Natural killer cell (primary cell): ENCODE measurements around the gene NIPBL. TPM values are rescaled to one million over a fixed set of nuclear protein-coding genes. Genes with fewer than 3 reads are reported as not detected.

ENCODE experiments used
- ATAC-seq, 3 donors: fragments of 150-1000 bp in 2 of 3; fragments of 200-7000 bp in 1 of 3; cut with Tn5 transposase; 1 replicate in 1 of 3; 2 replicates in 2 of 3; pipeline ENCODE4 v1.10.0; 2021; ENCODE audit warnings: mild to moderate bottlenecking in 2 of 3, moderate library complexity in 2 of 3
- DNase-seq, 2 donors: peaks; one replicate each; pipeline versions ENCODE4 v3.0.0 to v3.0.0-alpha.2; 2013 to 2021; ENCODE audit warnings: mixed read lengths in 1 of 2
- H3K27ac ChIP-seq: one replicate; pipeline ENCODE4 v1.5.1; 2013; ENCODE audit warnings: mild to moderate bottlenecking, low read length
- H3K27me3 ChIP-seq: one replicate; pipeline ENCODE4 v1.6.1; 2013; ENCODE audit warnings: low read length; ENCODE audit not compliant: control insufficient read depth, insufficient read depth
- H3K36me3 ChIP-seq: one replicate; pipeline ENCODE4 v1.6.1; 2013; ENCODE audit warnings: low read length; ENCODE audit not compliant: control insufficient read depth, insufficient read depth
- H3K4me1 ChIP-seq: one replicate; pipeline ENCODE4 v1.6.1; 2013; ENCODE audit warnings: low read length; ENCODE audit not compliant: control insufficient read depth, insufficient read depth
- H3K4me3 ChIP-seq: one replicate; pipeline ENCODE4 v1.5.1; 2013; ENCODE audit warnings: low read length
- H3K9me3 ChIP-seq: one replicate; pipeline ENCODE4 v1.6.1; 2013; ENCODE audit warnings: low read length; ENCODE audit not compliant: control insufficient read depth, insufficient read depth
- H3K27ac Mint-ChIP-seq, 2 donors: one replicate each; pipeline ENCODE4 v1.8.0; 2022; ENCODE audit warnings: mild to moderate bottlenecking in 2 of 2, mixed read lengths in 2 of 2, moderate library complexity in 1 of 2
- H3K27me3 Mint-ChIP-seq, 2 donors: one replicate each; pipeline ENCODE4 v1.8.0; 2022; ENCODE audit warnings: low read depth in 2 of 2, mixed read lengths in 2 of 2
- H3K36me3 Mint-ChIP-seq: one replicate; pipeline ENCODE4 v1.8.0; 2022; ENCODE audit warnings: mixed read lengths
- H3K4me1 Mint-ChIP-seq, 2 donors: one replicate each; pipeline ENCODE4 v1.8.0; 2022; ENCODE audit warnings: mixed read lengths in 2 of 2
- H3K4me3 Mint-ChIP-seq: one replicate; pipeline ENCODE4 v1.8.0; 2022; ENCODE audit warnings: mild to moderate bottlenecking, moderate library complexity, mixed read lengths
- H3K9me3 Mint-ChIP-seq, 2 donors: one replicate each; pipeline ENCODE4 v1.8.0; 2022; ENCODE audit warnings: mixed read lengths in 2 of 2
- CTCF ChIP-seq: fragments of 200-600 bp; IDR thresholded peaks from one replicate; pipeline ENCODE4 v1.8.0; 2022; ENCODE audit warnings: antibody characterized with exemption
- whole genome bisulfite sequencing: methylation state at CpG from one replicate; pipeline ENCODE4 v1.1.7; 2013; ENCODE audit warnings: missing lambda C conversion rate; ENCODE audit not compliant: insufficient coverage; 5-methylcytosine and 5-hydroxymethylcytosine counted together
- intact Hi-C: fragments of 100-400 bp; cut with micrococcal nuclease; formaldehyde crosslinking; loops from one replicate; pipeline ENCODE4 v1.14.2; 2022
- total RNA-seq, 4 donors: library from RNA; stranded (reverse); fragments of 120-200 nt in 1 of 4; gene quantifications; one replicate each; pipeline versions ENCODE4 v1.2.3 to v1.2.4, GENCODE V29; 2013 to 2022

NIPBL gene
- total RNA-seq, 3 donors from 2014 or later (not counting 1 experiment from before 2014, with no cell fraction given), result 137 to 153 (median 145) TPM

- H3K27ac ChIP-seq, result no peak overlapping the region
- peaks cover 11% of the 10 kb centered on the region for H3K36me3 Mint-ChIP-seq
- no peaks in the 10 kb centered on the region for H3K27me3 ChIP-seq
- DNase-seq, result no peak
- TF ChIP-seq CTCF, result no peak
- no peaks in the 10 kb centered on the region for H3K27me3 Mint-ChIP-seq
- H3K27ac Mint-ChIP-seq, result no peak overlapping the region
- no peak for ATAC-seq
- H3K9me3 ChIP-seq, result no peaks in the 10 kb centered on the region
- no peak overlapping the region for H3K4me3 Mint-ChIP-seq
- H3K4me1 ChIP-seq, result no peaks in the 10 kb centered on the region
- intact Hi-C loops, result no loop called here
- peaks cover 53% of the 10 kb centered on the region for H3K36me3 ChIP-seq
- H3K4me3 ChIP-seq, result no peak overlapping the region
- no peaks in the 10 kb centered on the region for H3K4me1 Mint-ChIP-seq
- no peaks in the 10 kb centered on the region for H3K9me3 Mint-ChIP-seq
These were observed 137.8 kb downstream of the NIPBL start for GRCh38 chr5:37014321-37014720.

- peaks cover 57% of the 10 kb centered on the region for H3K36me3 ChIP-seq
- Mint-ChIP-seq H3K27ac (no peak overlapping the region), H3K27me3 (no peaks in the 10 kb centered on the region), H3K4me1 (no peaks in the 10 kb centered on the region), H3K36me3 (peaks cover 13% of the 10 kb centered on the region), H3K4me3 (no peak overlapping the region), H3K9me3 (no peaks in the 10 kb centered on the region)
- no CpG with 5 or more reads among the region's 2 CpGs for WGBS
- no peaks in the 10 kb centered on the region for H3K27me3 ChIP-seq
- TF ChIP-seq CTCF, result no peak
- H3K4me1 ChIP-seq, result no peaks in the 10 kb centered on the region
- intact Hi-C loops, result no loop called here
- no peak overlapping the region for H3K4me3 ChIP-seq
- H3K9me3 ChIP-seq, result no peaks in the 10 kb centered on the region
- H3K27ac ChIP-seq, result no peak overlapping the region
- no peak for ATAC-seq
- DNase-seq, result no peak
These were observed 139.5 kb downstream of the NIPBL start for GRCh38 chr5:37015795-37016666.

- no peaks in the 10 kb centered on the region for H3K27me3 Mint-ChIP-seq
- TF ChIP-seq CTCF, result no peak
- H3K9me3 ChIP-seq, result no peaks in the 10 kb centered on the region
- no peak overlapping the region for H3K27ac Mint-ChIP-seq
- H3K36me3 ChIP-seq, result peaks cover 59% of the 10 kb centered on the region
- H3K27ac ChIP-seq, result no peak overlapping the region
- H3K4me1 ChIP-seq, result no peaks in the 10 kb centered on the region
- DNase-seq, result no peak
- WGBS, result 100% methylated on average over 1 of the region's 1 CpG
- no peaks in the 10 kb centered on the region for H3K4me1 Mint-ChIP-seq
- intact Hi-C loops, result no loop called here
- no peak overlapping the region for H3K4me3 ChIP-seq
- no peak overlapping the region for H3K4me3 Mint-ChIP-seq
- ATAC-seq, result no peak
- H3K9me3 Mint-ChIP-seq, result no peaks in the 10 kb centered on the region
- H3K36me3 Mint-ChIP-seq, result peaks cover 12% of the 10 kb centered on the region
- H3K27me3 ChIP-seq, result no peaks in the 10 kb centered on the region
These were observed 152.3 kb downstream of the NIPBL start for GRCh38 chr5:37028910-37029309.

GRCh38 chr5:37029436-37029835, 152.9 kb downstream of the NIPBL start:
- DNase-seq (no peak), ATAC-seq (no peak)
- Histone ChIP-seq H3K27me3 (no peaks in the 10 kb centered on the region), H3K27ac (no peak overlapping the region), H3K4me1 (no peaks in the 10 kb centered on the region), H3K36me3 (peaks cover 55% of the 10 kb centered on the region), H3K9me3 (no peaks in the 10 kb centered on the region), H3K4me3 (no peak overlapping the region)
- WGBS, result no CpG with 5 or more reads among the region's 1 CpG
- Mint-ChIP-seq H3K9me3 (no peaks in the 10 kb centered on the region), H3K27me3 (no peaks in the 10 kb centered on the region), H3K27ac (peak overlapping the region in 1 of 2 donors; percentile 22), H3K4me1 (peaks cover 0 to 3% of the 10 kb centered on the region in 2 donors), H3K36me3 (peaks cover 12% of the 10 kb centered on the region), H3K4me3 (no peak overlapping the region)
- no peak for TF ChIP-seq CTCF
- intact Hi-C loops, result no loop called here
